Testis (tissue), 3 donors: ENCODE data around the gene TNXB. TPM values are rescaled to one million over a fixed set of nuclear protein-coding genes. Genes with fewer than 3 reads are reported as not detected.

Source experiments
- DNase-seq: peaks from one replicate; pipeline ENCODE4 v3.0.0-alpha.2; 2019
- H3K27ac ChIP-seq, 2 donors: fragments of 200-600 bp; sonication (generic); one replicate each; pipeline ENCODE4 v1.5.1; 2019
- H3K27me3 ChIP-seq: fragments of 200-600 bp; sonication (generic); one replicate; pipeline ENCODE4 v1.5.1; 2019
- H3K36me3 ChIP-seq: fragments of 200-600 bp; sonication (generic); one replicate; pipeline ENCODE4 v1.5.1; 2017; ENCODE audit warnings: low read depth; ENCODE audit errors: missing control alignments
- H3K4me1 ChIP-seq: fragments of 200-600 bp; sonication (generic); one replicate; pipeline ENCODE4 v1.5.1; 2019
- H3K4me3 ChIP-seq, 2 donors: fragments of 200-600 bp; sonication (generic); one replicate each; pipeline ENCODE4 v1.5.1; 2017 to 2019
- H3K9me3 ChIP-seq: fragments of 200-600 bp; sonication (generic); one replicate; pipeline ENCODE4 v1.5.1; 2017
- CTCF ChIP-seq, 3 experiments: fragments of 450-650 bp in 2 of 3; fragments of 200-600 bp in 1 of 3; sonication (generic) in 1 of 3; IDR thresholded peaks; one replicate each; pipeline ENCODE4 v1.5.1; 2016 to 2019; ENCODE audit warnings: antibody characterized with exemption in 3 of 3, mild to moderate bottlenecking in 2 of 3, moderate library complexity in 1 of 3
- POLR2A ChIP-seq: fragments of 450-650 bp; IDR thresholded peaks from one replicate; pipeline ENCODE4 v1.6.1; 2017; ENCODE audit warnings: antibody characterized with exemption, mild to moderate bottlenecking, moderate library complexity
- WGBS, 2 donors: methylation state at CpG; one replicate each; pipeline ENCODE4 v1.1.5; 2018; 5-methylcytosine and 5-hydroxymethylcytosine counted together
- intact Hi-C: fragments of 100-400 bp; cut with DNase I; formaldehyde crosslinking; loops from one replicate; pipeline ENCODE4 v1.15.1; 2023; ENCODE audit warnings: low total_unique reads
- polyA plus RNA-seq: library from polyadenylated mRNA; stranded (reverse); fragments of 350-450 nt; fragmentation: Illumina TruSeq; extraction: RNeasy Lipid Tissue Mini Kit (QIAGEN cat#74804); gene quantifications from one replicate; pipeline ENCODE4 v1.2.3, GENCODE V29; 2014; ENCODE audit warnings: low read depth, low replicate concordance; ENCODE audit not compliant: insufficient read depth
- total RNA-seq, 2 donors: library from RNA; depleted of rRNA; stranded (reverse); fragments of >200 nt; gene quantifications; one replicate each; pipeline ENCODE4 v1.2.3, GENCODE V29; 2016

TNXB gene
- total and polyA plus RNA-seq, 3 donors from 2014 or later = 42.4 to 78.2 (median 44.0) TPM

GRCh38 chr6:32137454-32137853 lies 28.3 kb upstream of the TNXB start:
- intact Hi-C loops = no loop called here
- Histone ChIP-seq H3K36me3 (no peaks in the 10 kb centered on the region), H3K9me3 (no peaks in the 10 kb centered on the region), H3K4me3 (no peak overlapping the region), H3K27ac (no peak overlapping the region), H3K27me3 (no peaks in the 10 kb centered on the region), H3K4me1 (peaks cover 14% of the 10 kb centered on the region)
- DNase-seq = no peak
- TF ChIP-seq POLR2A = no peak
- no peak for TF ChIP-seq CTCF (IDR thresholded peaks at IDR 0.05)

- Histone ChIP-seq H3K9me3 (no peaks in the 10 kb centered on the region), H3K27me3 (no peaks in the 10 kb centered on the region), H3K4me1 (peaks cover 8% of the 10 kb centered on the region), H3K4me3 (no peak overlapping the region), H3K27ac (no peak overlapping the region), H3K36me3 (no peaks in the 10 kb centered on the region)
- TF ChIP-seq CTCF (IDR thresholded peaks at IDR 0.05) = no peak
- no peak for TF ChIP-seq POLR2A
- DNase-seq = no peak
- WGBS, 2 donors = 78 to 90% methylated on average over 4 of the region's 4 CpGs
- intact Hi-C loops = no loop called here
Measured at GRCh38 chr6:32133786-32134185, 24.6 kb upstream of the TNXB start.

DNA sequence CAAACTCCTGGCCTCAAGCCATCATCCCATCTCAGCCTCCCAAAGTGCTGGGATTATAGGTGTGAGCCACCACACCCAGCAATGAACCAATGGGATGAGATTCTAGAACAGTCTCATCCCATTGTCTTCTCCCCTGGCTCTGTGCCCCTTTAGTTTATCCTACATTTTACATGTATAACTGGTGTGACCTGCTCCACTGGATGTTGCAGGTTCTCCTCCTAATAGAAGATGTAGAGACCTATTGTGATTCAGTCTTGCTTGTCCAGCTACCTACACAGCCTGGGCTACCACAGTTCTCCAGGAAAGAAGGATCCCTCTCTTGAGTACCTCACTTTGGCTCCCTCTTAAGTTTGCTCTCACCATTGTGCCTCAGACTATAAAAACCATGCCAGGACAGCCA lies 23.0 kb upstream of the TNXB start:
- Histone ChIP-seq H3K4me1 (peaks cover 16% of the 10 kb centered on the region), H3K9me3 (no peaks in the 10 kb centered on the region), H3K27me3 (no peaks in the 10 kb centered on the region), H3K4me3 (no peak overlapping the region), H3K36me3 (no peaks in the 10 kb centered on the region), H3K27ac (no peak overlapping the region)
- TF ChIP-seq CTCF (IDR thresholded peaks at IDR 0.05) (no peak), POLR2A (no peak)
- intact Hi-C loops = no loop called here
- no peak for DNase-seq

GRCh38 chr6:32131439-32131948 lies 22.4 kb upstream of the TNXB start:
- no peak for DNase-seq
- 56 to 59% methylated on average over 14 of the region's 14 CpGs for WGBS, 2 donors
- intact Hi-C loops = no loop called here

More at GRCh38 chr6:32131439-32131948, 22.4 kb upstream of the TNXB start:
- TF ChIP-seq CTCF (IDR thresholded peaks at IDR 0.05) (no peak), POLR2A (no peak)
- Histone ChIP-seq H3K27me3 (no peaks in the 10 kb centered on the region), H3K4me3 (no peak overlapping the region), H3K36me3 (no peaks in the 10 kb centered on the region), H3K27ac (no peak overlapping the region), H3K4me1 (peaks cover 20% of the 10 kb centered on the region), H3K9me3 (no peaks in the 10 kb centered on the region)
